GM19240 (cell line): ENCODE measurements around the gene COL1A1.

Experiments
- DNase-seq: peaks from one replicate; pipeline ENCODE4 v3.0.0; 2011; ENCODE audit warnings: low spot score; ENCODE audit not compliant: insufficient read length

Gene COL1A1

GRCh38 chr17:50157891-50158290 lies 43.5 kb downstream of the COL1A1 start:
- DNase-seq: no peak

GRCh38 chr17:50155115-50155819 lies 46.2 kb downstream of the COL1A1 start:
- DNase-seq: no peak

GRCh38 chr17:50154604-50155003 lies 46.8 kb downstream of the COL1A1 start:
- no peak for DNase-seq

GRCh38 chr17:50153650-50154575 lies 47.5 kb downstream of the COL1A1 start:
- no peak for DNase-seq

- no peak for DNase-seq
These were observed 48.7 kb downstream of the COL1A1 start for GRCh38 chr17:50152736-50153135.

GRCh38 chr17:50151937-50152547 lies 49.4 kb downstream of the COL1A1 start:
- no peak for DNase-seq

- peak; percentile 87 for DNase-seq
These were observed 50.1 kb downstream of the COL1A1 start for GRCh38 chr17:50151041-50151936.

- no peak for DNase-seq
These were observed 50.9 kb downstream of the COL1A1 start, which contains the start of gene PPP1R9B for GRCh38 chr17:50150354-50151040. Gene PPP1R9B, minus strand, starts transcription at chr17:50150677. Its CDS starts 164 bp downstream, at chr17:50150513.

GRCh38 chr17:50149417-50150353 lies 51.7 kb downstream of the COL1A1 start:
- no peak for DNase-seq

GRCh38 chr17:50149091-50149416 lies 52.4 kb downstream of the COL1A1 start:
- no peak for DNase-seq

- DNase-seq: no peak
These were observed 53.0 kb downstream of the COL1A1 start for GRCh38 chr17:50148226-50149090.

- no peak for DNase-seq
These were observed 53.6 kb downstream of the COL1A1 start for GRCh38 chr17:50147841-50148225.

- no peak for DNase-seq
These were observed 54.3 kb downstream of the COL1A1 start for GRCh38 chr17:50146927-50147665.

GRCh38 chr17:50146230-50146926 lies 55.1 kb downstream of the COL1A1 start:
- DNase-seq: no peak

- no peak for DNase-seq
These were observed 55.8 kb downstream of the COL1A1 start for GRCh38 chr17:50145532-50146229.

GRCh38 chr17:50144845-50145531 lies 56.4 kb downstream of the COL1A1 start:
- no peak for DNase-seq
